ENCODE results near the gene TAB2.
"Not testable (repeated sequence)": the region's sequence is repeated elsewhere in the genome, so short reads cannot be mapped to it uniquely, and the experiment has no call there.

The TAB2 gene

DNA sequence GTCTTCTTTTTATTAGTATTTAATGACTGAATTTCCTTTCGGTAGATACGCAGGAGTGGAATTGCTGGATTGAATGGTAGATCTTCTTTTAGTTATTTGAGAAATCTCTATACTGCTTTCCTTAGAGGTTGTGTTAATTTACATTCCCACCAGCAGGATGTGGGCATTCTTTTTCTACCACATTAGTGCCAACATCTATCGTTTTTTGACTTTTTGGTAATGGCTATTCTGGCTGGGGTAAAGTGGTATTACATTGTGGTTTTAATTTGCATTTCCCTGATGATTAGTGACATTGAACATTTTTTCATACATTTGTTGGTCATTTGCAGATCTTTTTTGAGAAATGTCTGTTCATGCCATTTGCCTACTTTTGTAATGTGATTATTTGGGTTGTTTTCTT, 119.7 kb downstream of the TAB2 start:
- in situ Hi-C loops (cut with MboI; ENCODE audit: low sequenced_read_pairs): loop anchor here (10.0 kb wide), 1 partner anchor 862 kb away; no protein-coding TSS in a partner anchor

DNA sequence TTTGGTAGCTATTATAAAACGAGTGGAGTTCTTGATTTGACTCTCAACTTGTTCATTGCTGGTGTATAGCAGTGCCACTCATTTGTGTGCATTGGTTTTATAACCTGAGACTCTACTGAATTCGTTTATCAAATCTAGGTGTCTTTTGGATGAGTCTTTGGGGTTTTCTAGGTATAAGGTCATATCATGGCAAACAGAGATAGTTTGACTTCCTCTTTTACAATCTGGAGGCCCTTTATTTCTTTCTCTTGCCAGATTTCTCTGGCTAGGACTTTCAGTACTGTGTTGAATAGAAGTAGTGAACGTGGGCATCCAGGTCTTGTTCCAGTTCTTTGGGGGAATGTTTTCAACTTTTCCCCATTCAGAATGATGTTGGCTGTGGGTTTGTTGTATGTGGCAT, 121.3 kb downstream of the TAB2 start:
- in situ Hi-C loops (cut with MboI; ENCODE audit: low sequenced_read_pairs): loop anchor here (10.0 kb wide), 1 partner anchor 864 kb away; no protein-coding TSS in a partner anchor

DNA sequence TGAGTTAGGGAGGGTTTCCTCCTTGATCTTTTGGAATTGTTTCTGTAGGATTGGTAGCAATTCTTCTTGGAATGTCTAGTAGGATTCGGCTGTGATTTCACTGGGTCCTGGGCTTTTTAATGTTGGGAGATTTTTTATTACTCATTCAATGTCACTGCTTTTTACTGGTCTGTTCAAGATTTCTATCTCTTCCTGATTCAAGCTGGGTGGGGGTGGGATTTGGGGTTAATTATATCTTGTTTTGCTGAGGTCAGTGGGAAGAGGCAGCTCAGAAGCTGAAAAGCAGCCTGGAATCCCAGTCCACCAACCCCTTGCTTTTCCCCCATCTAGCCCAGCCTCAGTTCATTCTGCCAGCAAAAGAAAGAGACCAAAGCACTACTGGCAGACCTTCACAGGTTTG, 122.1 kb downstream of the TAB2 start:
- in situ Hi-C loops (cut with MboI; ENCODE audit: low sequenced_read_pairs): loop anchor here (10.0 kb wide), 1 partner anchor 865 kb away; no protein-coding TSS in a partner anchor

DNA sequence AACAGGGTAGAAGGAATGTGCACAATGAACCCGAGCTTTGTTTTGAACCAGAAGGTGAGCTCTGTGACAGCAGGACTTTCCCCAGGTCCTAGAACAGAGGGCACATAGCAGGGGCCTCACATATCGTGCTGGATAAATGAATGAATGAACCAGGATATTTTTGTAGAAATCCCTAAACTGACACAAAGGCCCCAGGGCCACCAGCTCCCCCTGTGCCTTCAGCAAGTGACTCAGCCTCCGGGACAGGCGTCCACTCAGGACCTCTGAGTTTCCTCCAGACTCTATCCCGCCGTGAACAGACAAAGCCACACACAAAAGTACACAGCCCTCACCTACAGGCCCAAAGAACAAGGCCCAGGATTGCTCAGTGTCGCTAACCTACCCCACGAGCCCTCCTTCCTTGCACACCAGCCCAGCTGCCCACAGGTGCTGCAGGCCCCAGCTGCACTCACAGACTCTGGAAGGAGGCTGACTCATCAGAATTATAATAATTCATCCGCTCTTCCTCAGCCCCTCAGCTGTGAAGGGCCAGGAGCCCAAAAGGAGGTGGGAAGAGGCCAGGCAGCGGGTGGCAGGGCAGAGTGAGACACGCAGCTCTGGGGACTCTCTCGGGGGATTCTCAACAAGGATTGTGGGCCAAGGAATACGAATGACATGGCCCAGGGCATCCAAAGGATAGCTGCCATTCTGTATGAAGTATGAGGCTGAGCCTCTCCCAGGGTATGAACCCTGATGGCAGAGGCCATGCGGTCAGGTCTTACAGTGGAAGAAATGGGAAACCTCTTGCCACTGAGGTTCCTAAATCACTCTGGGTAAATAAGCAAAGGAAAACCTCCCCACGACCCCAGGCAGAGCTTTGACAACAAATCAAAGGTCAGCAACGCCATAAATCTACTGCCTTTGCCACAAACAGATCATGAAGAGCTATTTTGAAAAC, 123.5 kb downstream of the TAB2 start:
- in situ Hi-C loops (cut with MboI; ENCODE audit: low sequenced_read_pairs): no loop called here

DNA sequence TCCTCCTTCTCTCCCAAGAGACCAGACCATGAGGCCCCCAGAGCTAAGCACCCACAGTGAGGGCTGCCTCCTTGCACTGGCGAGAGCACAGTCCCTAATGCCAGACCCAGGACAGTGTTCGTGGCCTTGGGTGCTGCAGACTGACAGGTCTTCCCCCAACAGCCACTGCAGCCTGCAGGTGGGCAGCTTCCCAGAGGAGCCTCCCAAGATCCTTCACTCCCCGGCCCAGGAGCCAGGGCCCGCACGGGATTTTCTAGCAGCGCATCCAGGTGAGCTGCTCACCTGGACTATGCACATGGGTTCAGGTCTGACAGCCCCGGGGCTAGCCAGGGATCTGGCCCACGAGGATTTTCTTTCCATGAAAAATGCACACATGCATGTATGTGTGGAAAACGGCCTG, 124.2 kb downstream of the TAB2 start:
- in situ Hi-C loops (cut with MboI; ENCODE audit: low sequenced_read_pairs): no loop called here

DNA sequence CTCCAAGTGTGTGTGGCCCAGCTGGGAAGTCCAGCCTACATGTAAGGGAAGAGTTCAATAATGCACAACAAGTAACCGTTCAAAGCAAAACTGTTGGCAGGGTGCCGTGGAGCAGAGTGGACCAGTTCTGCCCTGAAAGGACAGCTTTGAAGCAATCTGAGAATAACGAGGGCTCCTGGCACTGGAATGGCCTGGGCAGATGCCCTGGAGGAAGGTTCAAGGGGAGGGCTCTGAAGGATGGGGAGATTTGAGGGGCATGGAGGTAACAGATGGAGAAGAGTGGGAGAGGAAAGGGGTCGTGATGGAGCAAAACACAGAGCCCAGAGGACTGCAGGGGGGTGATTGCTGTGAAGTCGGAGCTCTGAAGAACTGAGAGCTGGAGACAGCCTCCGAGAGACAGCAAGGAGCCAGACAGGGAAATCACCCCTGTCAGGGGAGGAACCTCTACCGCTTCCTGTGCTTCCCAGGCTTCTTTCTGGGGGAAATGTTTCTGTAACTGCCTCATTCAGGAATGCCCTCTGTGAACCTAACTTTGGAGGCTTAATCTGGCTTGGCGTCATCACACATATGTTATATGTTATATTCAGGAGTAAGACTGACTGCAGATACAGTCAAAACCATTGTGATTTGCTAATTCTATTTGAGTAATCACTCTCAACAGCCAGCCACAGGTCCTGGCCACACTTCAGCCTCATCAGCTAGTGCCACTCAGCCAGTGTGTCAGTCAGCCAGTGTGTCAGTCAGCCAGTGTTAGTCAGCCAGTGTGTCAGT, 126.1 kb downstream of the TAB2 start:
- in situ Hi-C loops (cut with MboI; ENCODE audit: low sequenced_read_pairs): no loop called here

DNA sequence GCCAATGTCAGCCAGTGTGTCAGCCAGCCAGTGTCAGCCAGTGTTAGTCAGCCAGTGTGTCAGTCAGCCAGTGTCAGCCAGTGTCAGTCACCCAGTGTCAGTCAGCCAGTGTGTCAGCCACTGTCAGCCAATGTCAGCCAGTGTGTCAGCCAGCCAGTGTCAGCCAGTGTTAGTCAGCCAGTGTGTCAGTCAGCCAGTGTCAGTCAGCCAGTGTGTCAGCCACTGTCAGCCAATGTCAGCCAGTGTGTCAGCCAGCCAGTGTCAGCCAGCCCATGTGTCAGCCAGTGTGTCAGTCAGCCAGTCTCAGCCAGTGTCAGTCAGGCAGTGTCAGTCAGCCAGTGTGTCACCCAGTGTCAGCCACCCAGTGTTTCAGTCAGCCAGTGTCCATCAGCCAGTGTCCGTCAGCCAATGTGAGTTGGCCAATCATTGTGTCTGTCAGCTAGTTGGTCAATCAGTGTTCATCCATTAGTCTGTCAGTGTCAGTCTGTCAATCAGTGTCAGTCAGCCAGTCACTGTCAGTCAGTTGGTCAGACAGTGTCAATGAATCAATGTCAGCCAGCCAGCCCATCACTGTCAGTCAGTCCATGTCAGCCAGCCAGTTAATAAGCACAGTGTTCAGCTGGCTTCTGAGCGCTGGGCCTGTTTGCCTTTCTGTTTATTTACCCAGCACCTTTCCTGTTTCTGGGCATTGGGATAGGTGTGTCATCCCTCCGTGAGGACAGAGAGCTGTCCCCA, 127.0 kb downstream of the TAB2 start:
- in situ Hi-C loops (cut with MboI; ENCODE audit: low sequenced_read_pairs): not testable (repeated sequence)

DNA sequence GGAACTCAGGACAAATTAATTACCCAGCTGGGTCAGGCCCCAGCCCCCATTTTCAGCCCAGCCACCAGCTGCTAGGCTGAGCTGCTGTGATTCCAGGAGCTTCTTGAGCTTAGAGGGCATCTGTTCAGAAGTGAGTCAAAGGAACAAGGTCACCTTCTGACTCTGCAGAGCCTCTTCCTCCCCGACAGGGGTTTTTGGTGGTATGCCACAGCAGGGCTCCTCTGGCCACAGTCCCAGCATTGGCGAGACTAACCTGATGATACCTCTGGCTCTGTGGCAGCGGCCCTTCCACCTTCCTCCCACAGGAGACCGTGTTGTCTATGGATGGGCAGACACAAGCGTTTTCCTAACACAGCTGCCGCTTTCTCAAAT, 127.6 kb downstream of the TAB2 start:
- in situ Hi-C loops (cut with MboI; ENCODE audit: low sequenced_read_pairs): no loop called here

DNA sequence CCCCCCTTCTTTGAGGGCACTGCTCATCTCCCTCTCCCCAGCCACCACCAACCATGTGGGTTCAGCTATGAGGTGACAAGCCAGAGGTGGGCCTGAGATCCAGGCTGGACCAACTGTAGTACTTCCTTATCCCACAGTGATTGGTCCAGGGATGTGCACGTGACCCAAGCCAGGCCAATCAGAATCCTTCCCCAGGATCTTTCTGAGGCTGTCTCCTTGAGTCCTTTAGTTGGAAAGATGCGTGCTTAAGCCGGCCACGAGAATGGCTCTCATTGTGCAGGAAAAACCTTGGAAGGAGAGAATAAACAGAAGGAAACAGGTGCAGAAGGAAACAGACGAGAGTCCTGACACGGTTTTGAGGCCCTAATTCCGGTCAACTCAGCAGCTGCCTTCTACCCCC, 128.1 kb downstream of the TAB2 start:
- in situ Hi-C loops (cut with MboI; ENCODE audit: low sequenced_read_pairs): no loop called here

DNA sequence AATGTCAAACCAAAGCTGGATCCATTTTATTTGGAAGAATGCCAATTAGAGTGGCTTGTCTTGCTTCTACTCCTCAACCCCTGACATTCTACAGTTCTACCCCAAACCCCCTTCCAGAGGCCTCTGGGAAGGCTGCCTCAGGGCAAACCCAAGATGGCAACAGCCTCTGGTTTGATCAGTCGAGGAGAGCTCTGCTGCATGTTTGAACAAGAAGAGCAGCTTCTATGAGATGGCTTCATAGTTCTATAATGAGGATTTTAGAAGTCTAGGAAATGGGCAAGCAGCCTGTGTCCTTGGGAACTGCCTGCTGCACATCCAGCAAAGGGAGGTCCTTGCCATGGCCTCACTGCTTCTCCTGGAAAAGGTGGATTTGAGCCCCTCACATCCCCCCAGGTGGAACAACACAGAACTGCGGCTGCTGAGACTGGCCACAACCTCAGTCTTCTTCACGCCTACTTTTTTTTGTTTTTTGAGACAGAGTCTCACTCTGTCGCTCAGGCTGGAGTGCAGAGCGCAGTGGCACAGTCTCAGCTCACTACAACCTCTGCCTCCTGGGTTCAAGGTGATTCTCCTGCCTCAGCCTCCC, 129.4 kb downstream of the TAB2 start:
- in situ Hi-C loops (cut with MboI; ENCODE audit: low sequenced_read_pairs): no loop called here

DNA sequence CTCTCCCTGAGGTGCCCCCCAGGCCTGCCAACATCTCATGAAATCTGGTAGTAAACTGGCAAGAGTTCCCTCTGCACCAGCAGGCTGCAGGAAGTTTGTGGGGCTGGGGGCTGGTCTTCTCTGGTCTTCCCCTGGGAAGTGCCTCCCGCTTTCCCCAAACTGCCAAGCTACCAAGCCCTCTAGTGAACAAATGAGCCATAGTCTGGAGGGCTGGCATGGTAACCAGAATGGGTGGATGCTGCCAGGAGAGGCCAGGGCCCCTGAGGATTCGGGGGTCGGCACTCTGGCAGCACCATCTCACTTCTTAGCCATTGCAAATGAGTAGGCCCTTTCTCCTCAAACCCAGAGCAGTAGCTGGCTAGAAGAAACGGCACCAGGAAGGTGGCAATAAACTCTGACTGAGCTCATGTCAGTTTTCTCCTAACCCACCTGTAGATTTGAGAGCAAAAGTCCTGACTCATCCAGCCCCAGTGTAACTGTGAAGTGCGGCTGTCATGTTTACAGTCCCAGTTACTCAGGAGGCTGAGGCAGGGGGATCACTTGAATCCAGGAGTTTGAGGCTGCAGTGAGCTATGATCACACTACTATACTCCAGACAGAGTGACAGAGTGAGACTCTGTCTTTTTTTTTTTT, 131.4 kb downstream of the TAB2 start:
- in situ Hi-C loops (cut with MboI; ENCODE audit: low sequenced_read_pairs): no loop called here

DNA sequence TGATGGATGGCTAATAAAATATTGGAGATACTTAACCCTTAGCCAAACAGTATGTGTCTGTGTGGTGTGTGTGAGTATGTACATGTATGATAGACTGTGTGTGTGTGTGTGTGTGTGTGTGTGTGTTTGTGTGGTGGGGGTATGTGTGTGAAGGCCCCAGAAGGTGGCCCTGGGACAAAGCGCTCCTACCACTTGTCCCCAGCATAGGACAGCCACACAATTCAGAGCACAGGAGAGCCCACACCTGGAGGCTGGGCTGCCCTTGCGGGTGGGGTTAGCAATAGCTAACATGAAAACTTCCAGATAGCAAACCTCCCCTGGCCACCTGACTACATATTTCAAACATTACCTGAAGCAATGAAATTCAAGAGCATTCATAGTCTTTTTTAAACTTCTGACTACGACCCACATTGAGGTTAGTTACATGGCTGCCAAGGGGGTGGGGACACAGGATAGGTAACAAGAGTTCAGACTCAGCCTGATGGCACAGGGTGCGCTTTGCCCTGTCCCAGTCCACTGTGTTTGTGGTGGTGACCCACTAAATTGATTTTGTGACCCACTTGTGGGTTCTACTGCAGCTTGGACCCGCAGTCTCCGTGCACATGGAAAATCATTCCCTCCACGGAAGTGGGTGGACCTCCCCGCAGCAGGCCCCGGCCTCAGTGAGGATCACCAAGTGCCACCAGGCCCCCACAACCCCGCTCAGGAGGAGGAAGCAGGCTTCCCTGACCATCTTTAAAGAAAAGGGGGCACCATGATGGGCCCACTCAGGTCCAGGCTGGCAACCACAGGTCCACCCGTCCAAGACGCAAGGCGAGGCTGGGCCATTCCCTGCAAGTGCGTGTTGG, 132.5 kb downstream of the TAB2 start:
- in situ Hi-C loops (cut with MboI; ENCODE audit: low sequenced_read_pairs): no loop called here

DNA sequence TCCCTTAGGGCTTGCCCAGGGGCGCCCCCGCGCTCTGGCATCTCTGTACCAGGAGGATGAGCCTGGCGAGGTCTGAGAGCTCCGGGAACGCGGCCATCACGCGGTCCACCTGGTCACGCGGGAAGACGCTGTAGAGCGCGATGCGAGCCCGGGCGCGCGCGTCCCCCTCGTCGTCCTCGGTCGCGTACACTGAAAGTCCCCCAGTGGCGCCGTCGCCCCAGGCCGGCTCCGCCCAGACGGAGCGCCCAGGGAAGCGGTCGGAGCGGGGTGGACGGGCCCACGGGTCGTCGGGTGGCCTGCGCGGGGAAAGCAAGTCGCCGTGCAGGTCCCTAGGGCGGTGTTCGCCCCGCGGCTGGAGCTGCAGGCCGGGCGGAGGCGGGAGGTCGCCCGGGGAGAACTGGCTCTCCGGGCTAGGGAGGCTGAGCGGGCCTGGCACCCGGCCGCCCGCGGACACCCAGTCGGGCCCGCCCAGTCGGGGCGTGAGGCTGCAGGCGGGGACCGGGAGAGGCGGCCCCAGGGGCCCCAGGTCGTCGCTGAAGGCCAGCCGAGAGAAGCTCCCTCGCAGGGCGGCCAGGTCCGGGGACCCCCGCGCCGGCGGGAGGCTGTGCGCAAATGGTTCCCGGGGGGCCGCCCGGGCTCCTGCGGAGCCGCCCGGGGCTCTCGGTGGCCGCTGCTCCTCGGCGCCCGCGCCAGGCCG, 133.3 kb downstream of the TAB2 start:
- in situ Hi-C loops (cut with MboI; ENCODE audit: low sequenced_read_pairs): no loop called here

DNA sequence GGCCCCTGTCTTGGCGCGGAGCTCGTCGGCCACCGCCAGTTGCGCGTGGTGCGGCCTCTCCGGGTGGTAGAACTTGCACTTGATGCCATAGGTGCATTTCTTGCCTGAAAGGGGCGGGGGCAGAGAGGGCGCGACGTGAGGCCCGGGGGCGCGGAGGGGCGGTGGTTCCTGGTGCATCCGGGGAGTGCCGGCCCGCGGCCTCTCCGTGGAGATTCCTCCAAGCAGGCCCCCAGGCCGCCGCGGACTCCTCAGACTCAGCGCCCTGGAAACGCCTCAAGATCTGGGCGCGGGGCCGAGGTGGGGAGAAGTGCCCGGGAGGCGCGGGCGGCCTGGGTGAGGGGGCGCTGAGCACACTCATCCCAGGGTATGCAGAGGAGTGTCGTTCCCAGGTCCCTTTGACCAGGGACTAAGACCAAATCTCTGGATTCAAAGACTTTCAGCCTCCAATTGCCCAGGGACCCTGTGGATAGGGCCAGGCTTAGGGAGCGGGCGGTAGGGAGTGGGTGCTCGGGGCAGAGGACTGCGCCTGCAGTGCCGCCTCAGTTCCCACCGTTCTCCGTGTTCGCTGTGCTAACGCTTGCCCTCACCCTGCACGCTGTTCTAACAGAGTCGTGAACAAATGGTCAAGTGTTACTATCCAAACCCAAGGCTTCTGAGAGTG, 134.0 kb downstream of the TAB2 start:
- in situ Hi-C loops (cut with MboI; ENCODE audit: low sequenced_read_pairs): no loop called here

DNA sequence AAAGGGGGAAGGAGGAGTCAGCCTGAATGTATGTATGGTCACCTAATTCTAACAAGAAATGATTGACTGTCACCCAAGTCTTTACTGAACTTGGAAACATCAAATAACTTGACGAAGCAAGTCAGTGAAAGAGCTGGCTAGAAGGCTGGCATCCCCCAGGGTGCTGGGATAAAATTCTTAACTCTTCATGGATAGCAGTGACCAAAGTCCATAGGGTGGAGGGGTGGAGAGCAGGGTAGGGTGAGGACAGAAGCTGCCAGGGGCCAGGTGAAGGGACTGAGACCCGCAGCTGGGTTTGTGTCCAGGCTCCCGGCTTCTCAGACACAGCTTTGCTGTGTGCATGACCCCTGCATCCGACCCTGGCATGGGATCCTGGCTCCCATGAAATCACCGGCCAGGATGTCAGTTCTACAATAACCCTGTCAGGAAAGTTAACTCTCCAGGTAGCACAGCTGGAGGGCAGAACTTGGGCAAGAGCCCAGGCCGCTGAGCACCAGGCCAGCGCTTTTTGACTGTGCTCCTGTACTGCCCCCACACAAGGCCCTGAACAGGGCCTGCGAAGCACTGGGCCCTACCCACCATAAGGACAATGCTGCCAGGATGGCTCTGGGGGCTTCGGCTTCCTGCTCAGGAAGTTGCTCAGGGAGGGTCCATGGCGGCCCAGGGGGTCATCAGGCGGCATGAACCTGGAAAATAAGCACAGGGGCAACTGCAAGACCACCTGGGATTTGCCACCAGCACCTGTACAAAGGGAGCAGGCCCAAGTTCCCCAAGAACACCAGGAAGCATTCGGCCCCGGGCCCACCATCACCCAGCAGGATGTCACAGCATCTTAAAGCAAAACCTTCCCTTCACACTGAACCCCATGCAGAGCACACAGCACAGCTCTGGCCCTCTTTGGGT, 134.8 kb downstream of the TAB2 start:
- in situ Hi-C loops (cut with MboI; ENCODE audit: low sequenced_read_pairs): no loop called here

DNA sequence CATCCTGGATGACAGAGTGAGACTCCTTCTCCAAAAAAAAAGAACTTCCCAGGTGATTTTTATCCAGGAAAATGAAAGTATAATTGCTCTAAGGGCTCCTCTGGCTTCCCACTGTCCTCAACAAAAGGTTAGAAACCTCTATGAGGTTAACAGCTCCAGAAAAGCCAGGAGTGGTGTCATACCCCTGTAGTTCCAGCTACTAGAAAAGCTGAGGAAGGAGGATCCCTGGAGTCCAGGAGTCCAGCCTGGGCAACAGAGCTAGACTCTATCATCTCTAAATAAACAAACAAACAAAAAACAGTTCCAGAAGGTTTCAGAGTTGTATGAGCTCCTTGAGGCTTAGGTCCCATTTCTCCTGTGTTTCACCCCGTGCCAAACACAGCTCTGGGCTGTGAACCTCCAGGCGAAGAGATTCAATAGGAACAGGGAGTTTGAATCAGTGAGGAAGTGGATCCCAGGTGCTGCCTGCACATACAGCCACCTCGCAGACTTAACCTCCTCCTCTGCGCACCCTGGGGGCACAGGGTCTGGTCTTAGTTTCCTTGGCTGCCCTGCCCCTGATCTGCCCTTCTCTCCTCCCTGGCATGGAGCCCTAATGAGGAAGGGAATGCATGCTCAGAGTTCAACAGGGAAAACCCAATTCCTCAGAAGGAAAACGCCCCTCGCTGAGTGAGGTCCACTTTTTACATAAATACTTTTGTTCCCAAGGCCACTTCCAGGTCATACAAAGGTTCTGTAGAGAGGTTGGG, 136.3 kb downstream of the TAB2 start:
- in situ Hi-C loops (cut with MboI; ENCODE audit: low sequenced_read_pairs): no loop called here

All from HL-60/S4 treated with retinoic acid at 250 ng/mL for 4 days and 3 days (cell line).